GM19240 (cell line): ENCODE results near the gene C11orf16.
"Not testable (repeated sequence)": the region's sequence is repeated elsewhere in the genome, so short reads cannot be mapped to it uniquely, and the experiment has no call there.

ENCODE experiments used
- DNase-seq: peaks from one replicate; pipeline ENCODE4 v3.0.0; 2011; ENCODE audit warnings: low spot score; ENCODE audit not compliant: insufficient read length

Gene C11orf16

GRCh38 chr11:8937159-8937558 is 4.4 kb upstream of the C11orf16 start:
- DNase-seq, result no peak

- not testable (repeated sequence) for DNase-seq
Measured at GRCh38 chr11:8935789-8936188, 3.0 kb upstream of the C11orf16 start.

GRCh38 chr11:8934742-8935488 is 2.2 kb upstream of the C11orf16 start:
- no peak for DNase-seq

GRCh38 chr11:8933931-8934330 is 1.2 kb upstream of the C11orf16 start:
- no peak for DNase-seq

GRCh38 chr11:8930456-8931175 is 2.1 kb downstream of the C11orf16 start:
- no peak for DNase-seq

GRCh38 chr11:8928981-8929615 is 3.6 kb downstream of the C11orf16 start:
- DNase-seq, result no peak

- DNase-seq, result no peak
Measured at GRCh38 chr11:8928205-8928604, 4.5 kb downstream of the C11orf16 start.

- DNase-seq, result no peak
Measured at GRCh38 chr11:8927233-8927632, 5.5 kb downstream of the C11orf16 start.

- DNase-seq, result no peak
Measured at GRCh38 chr11:8926236-8926635, 6.5 kb downstream of the C11orf16 start.

GRCh38 chr11:8925711-8926110 is 7.0 kb downstream of the C11orf16 start:
- DNase-seq, result no peak

GRCh38 chr11:8922691-8923090 is 10.1 kb downstream of the C11orf16 start:
- DNase-seq, result no peak

GRCh38 chr11:8917157-8917825 is 15.5 kb downstream of the C11orf16 start:
- DNase-seq, result no peak

- DNase-seq, result no peak
Measured at GRCh38 chr11:8914661-8915018, 18.1 kb downstream of the C11orf16 start.

GRCh38 chr11:8913961-8914660 is 18.6 kb downstream of the C11orf16 start:
- DNase-seq, result peak; percentile 26

- peak; percentile 77 for DNase-seq
Measured at GRCh38 chr11:8911029-8911823, 21.5 kb downstream of the C11orf16 start, which contains the start of gene AKIP1. TSS of gene AKIP1 (plus strand) at chr11:8911189. CDS start at chr11:8911450, 261 bp downstream.

GRCh38 chr11:8910649-8911026 is 22.1 kb downstream of the C11orf16 start:
- no peak for DNase-seq

- no peak for DNase-seq
Measured at GRCh38 chr11:8908099-8908498, 24.6 kb downstream of the C11orf16 start.

GRCh38 chr11:8907116-8907515 is 25.6 kb downstream of the C11orf16 start:
- no peak for DNase-seq

- no peak for DNase-seq
Measured at GRCh38 chr11:8905528-8906165, 27.1 kb downstream of the C11orf16 start.
